Gastroesophageal sphincter (tissue), 4 donors: ENCODE results near the gene CD48. TPM values are rescaled to one million over a fixed set of nuclear protein-coding genes. Genes with fewer than 3 reads are reported as not detected.

Experiments
- ATAC-seq: fragments of 150-250 bp; one replicate; pipeline ENCODE4 v1.9.1; 2016; ENCODE audit warnings: mild to moderate bottlenecking, moderate library complexity
- H3K27ac ChIP-seq, 4 donors: fragments of 200-600 bp; sonication (generic) in 3 of 4; 1 replicate in 3 of 4; 2 replicates in 1 of 4; pipeline ENCODE4 v1.5.1; 2016 to 2019
- H3K27me3 ChIP-seq: fragments of 200-600 bp; sonication (generic); one replicate; pipeline ENCODE4 v1.5.1; 2019
- H3K36me3 ChIP-seq, 2 donors: fragments of 200-600 bp; sonication (generic); one replicate each; pipeline ENCODE4 v1.5.1; 2019; ENCODE audit warnings: control low read depth in 1 of 2
- H3K4me1 ChIP-seq, 3 donors: fragments of 200-600 bp; sonication (generic); 1 replicate in 2 of 3; 2 replicates in 1 of 3; pipeline ENCODE4 v1.5.1; 2016 to 2019; ENCODE audit warnings: control low read depth in 2 of 3
- H3K4me3 ChIP-seq, 2 donors: fragments of 200-600 bp; sonication (generic); one replicate each; pipeline ENCODE4 v1.5.1; 2019; ENCODE audit warnings: mild to moderate bottlenecking in 1 of 2, moderate library complexity in 1 of 2
- H3K9me3 ChIP-seq, 3 donors: fragments of 200-600 bp; sonication (generic); one replicate each; pipeline ENCODE4 v1.5.1; 2017 to 2019; ENCODE audit warnings: control low read depth in 2 of 3
- EP300 ChIP-seq: sonication (generic); formaldehyde crosslinking; IDR thresholded peaks from one replicate; pipeline ENCODE4 v1.6.1; 2017; ENCODE audit warnings: antibody characterized with exemption, mild to moderate bottlenecking
- POLR2A ChIP-seq, 2 donors: fragments of 450-650 bp; IDR thresholded peaks; one replicate each; pipeline ENCODE4 v1.6.1; 2017; ENCODE audit warnings: antibody characterized with exemption in 2 of 2, mild to moderate bottlenecking in 2 of 2, moderate library complexity in 1 of 2
- POLR2AphosphoS5 ChIP-seq: sonication (generic); formaldehyde crosslinking; IDR thresholded peaks from one replicate; pipeline ENCODE4 v1.6.1; 2017; ENCODE audit warnings: antibody characterized with exemption
- WGBS, 2 donors: methylation state at CpG; one replicate each; pipeline ENCODE4 v1.1.5; 2018; ENCODE audit warnings: low coverage in 1 of 2; 5-methylcytosine and 5-hydroxymethylcytosine counted together
- total RNA-seq, 4 donors: library from RNA; depleted of rRNA; stranded (reverse); fragments of >200 nt; gene quantifications; one replicate each; pipeline ENCODE4 v1.1.0, GENCODE V29; 2016
- TF ChIP-seq, protein P1 (sequence below), 4 experiments: fragments of 200-600 bp in 2 of 4; fragments of 450-650 bp in 2 of 4; sonication (generic) in 1 of 4; IDR thresholded peaks; one replicate each; pipeline ENCODE4 v1.5.1; 2017 to 2019; ENCODE audit warnings: antibody characterized with exemption in 4 of 4, mild to moderate bottlenecking in 2 of 4, moderate library complexity in 2 of 4

Gene CD48
- total RNA-seq, 4 donors from 2014 or later: 2.2 to 8.5 (median 4.5) TPM; not detected in 1

DNA sequence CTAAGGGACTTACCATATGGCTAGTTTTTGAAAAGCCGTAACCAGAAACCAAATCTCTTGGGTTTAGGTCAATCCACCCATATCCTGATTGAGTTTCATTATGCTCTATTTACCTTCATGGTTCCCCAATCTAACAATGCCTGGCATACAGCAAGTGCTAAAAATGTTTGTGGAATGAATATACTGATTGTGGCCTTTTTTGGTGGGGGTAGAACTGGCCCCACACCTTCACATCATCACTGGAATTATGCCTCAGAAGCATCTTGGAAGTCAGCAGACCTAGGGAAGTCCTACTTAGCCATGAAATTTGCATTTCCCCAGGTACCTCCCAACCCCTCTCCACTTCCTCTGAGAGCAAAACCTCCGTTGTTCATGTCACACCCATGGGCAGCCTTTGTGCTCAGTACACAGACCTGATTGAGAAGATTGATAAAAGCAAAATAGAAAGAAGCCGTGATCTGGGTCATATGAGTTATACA lies 47.0 kb downstream of the CD48 start:
- WGBS, 2 donors: 73 to 84% methylated on average over 3 of the region's 3 CpGs
- Histone ChIP-seq H3K4me3 (no peak overlapping the region), H3K36me3 (no peaks in the 10 kb centered on the region), H3K27ac (no peak overlapping the region), H3K27me3 (peaks cover 9% of the 10 kb centered on the region), H3K9me3 (peaks cover 0 to 12% (median 0%) of the 10 kb centered on the region in 3 donors), H3K4me1 (no peaks in the 10 kb centered on the region)
- TF ChIP-seq POLR2AphosphoS5: no peak
- TF ChIP-seq, protein P1, sequence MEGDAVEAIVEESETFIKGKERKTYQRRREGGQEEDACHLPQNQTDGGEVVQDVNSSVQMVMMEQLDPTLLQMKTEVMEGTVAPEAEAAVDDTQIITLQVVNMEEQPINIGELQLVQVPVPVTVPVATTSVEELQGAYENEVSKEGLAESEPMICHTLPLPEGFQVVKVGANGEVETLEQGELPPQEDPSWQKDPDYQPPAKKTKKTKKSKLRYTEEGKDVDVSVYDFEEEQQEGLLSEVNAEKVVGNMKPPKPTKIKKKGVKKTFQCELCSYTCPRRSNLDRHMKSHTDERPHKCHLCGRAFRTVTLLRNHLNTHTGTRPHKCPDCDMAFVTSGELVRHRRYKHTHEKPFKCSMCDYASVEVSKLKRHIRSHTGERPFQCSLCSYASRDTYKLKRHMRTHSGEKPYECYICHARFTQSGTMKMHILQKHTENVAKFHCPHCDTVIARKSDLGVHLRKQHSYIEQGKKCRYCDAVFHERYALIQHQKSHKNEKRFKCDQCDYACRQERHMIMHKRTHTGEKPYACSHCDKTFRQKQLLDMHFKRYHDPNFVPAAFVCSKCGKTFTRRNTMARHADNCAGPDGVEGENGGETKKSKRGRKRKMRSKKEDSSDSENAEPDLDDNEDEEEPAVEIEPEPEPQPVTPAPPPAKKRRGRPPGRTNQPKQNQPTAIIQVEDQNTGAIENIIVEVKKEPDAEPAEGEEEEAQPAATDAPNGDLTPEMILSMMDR (IDR thresholded peaks at IDR 0.05): no peak
- no peak for TF ChIP-seq EP300
- TF ChIP-seq POLR2A (IDR thresholded peaks at IDR 0.05): no peak
- ATAC-seq: no peak

DNA sequence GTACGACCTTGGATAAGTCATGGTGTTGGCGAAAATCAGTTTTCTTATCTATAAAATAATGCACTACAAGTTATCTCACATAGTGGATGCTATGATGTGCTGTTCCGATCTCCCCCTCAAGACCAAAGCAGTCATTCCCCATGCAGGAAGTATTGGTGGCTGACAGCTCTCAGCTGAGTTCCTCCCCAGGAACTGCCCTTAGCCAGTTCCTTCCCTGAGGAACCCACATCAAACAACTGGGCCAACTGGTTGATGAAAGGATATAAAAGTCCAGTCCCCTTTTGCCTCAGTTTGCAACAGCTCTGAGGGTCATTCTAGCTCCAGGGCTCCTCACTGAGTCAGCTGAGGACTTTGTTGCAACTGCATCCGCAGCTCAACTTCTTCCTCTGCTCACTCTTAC lies 48.7 kb downstream of the CD48 start:
- Histone ChIP-seq H3K4me1 (no peaks in the 10 kb centered on the region), H3K27ac (no peak overlapping the region), H3K27me3 (peaks cover 9% of the 10 kb centered on the region), H3K9me3 (no peaks in the 10 kb centered on the region), H3K4me3 (no peak overlapping the region), H3K36me3 (no peaks in the 10 kb centered on the region)
- ATAC-seq: no peak
- 81% methylated on average over 4 of the region's 4 CpGs for WGBS, 2 donors
- TF ChIP-seq POLR2A (IDR thresholded peaks at IDR 0.05): no peak
- no peak for TF ChIP-seq EP300

GRCh38 chr1:160659566-160659965 lies 52.1 kb downstream of the CD48 start:
- Histone ChIP-seq H3K27ac (no peak overlapping the region), H3K36me3 (no peaks in the 10 kb centered on the region), H3K27me3 (peaks cover 6% of the 10 kb centered on the region), H3K4me3 (no peak overlapping the region), H3K9me3 (no peaks in the 10 kb centered on the region), H3K4me1 (no peaks in the 10 kb centered on the region)
- WGBS, 2 donors: 92 to 95% methylated on average over 2 to 4 of the region's 4 CpGs
- TF ChIP-seq, protein P1 (IDR thresholded peaks at IDR 0.05): no peak
- ATAC-seq: no peak

- H3K9me3 ChIP-seq: no peaks in the 10 kb centered on the region
- H3K27me3 ChIP-seq: peaks cover 8% of the 10 kb centered on the region
- H3K36me3 ChIP-seq: no peaks in the 10 kb centered on the region
- H3K27ac ChIP-seq: no peak overlapping the region
- 81 to 83% methylated on average over 2 of the region's 2 CpGs for WGBS, 2 donors
- TF ChIP-seq, protein P1 (IDR thresholded peaks at IDR 0.05): no peak
- no peak for TF ChIP-seq EP300
- no peak for TF ChIP-seq POLR2A (IDR thresholded peaks at IDR 0.05)
- no peak for TF ChIP-seq POLR2AphosphoS5
- no peak for ATAC-seq
- H3K4me3 ChIP-seq: no peak overlapping the region
- H3K4me1 ChIP-seq: no peaks in the 10 kb centered on the region
These were observed 52.8 kb downstream of the CD48 start for GRCh38 chr1:160658814-160659193.

- Histone ChIP-seq H3K4me3 (no peak overlapping the region), H3K4me1 (no peaks in the 10 kb centered on the region), H3K9me3 (no peaks in the 10 kb centered on the region), H3K36me3 (no peaks in the 10 kb centered on the region), H3K27ac (no peak overlapping the region), H3K27me3 (peaks cover 10% of the 10 kb centered on the region)
- 65 to 81% methylated on average over 5 to 7 of the region's 8 CpGs for WGBS, 2 donors
- TF ChIP-seq, protein P1 (IDR thresholded peaks at IDR 0.05): no peak
- ATAC-seq: no peak
These were observed 53.3 kb downstream of the CD48 start for GRCh38 chr1:160658162-160658813.
